Skeletal muscle satellite cell (primary cell): ENCODE measurements around the gene CD151.
A peak's percentile ranks its signal among the peaks of the same experiment; 100 is the strongest.

Experiments
- H3K27me3 ChIP-seq: 2 replicates; pipeline ENCODE4 v1.7.0; 2013; ENCODE audit warnings: low read length; ENCODE audit not compliant: control insufficient read depth, insufficient read depth
- H3K36me3 ChIP-seq: 2 replicates; pipeline ENCODE4 v1.7.0; 2013; ENCODE audit warnings: mild to moderate bottlenecking, control low read depth, low read length; ENCODE audit not compliant: insufficient read depth
- H3K4me1 ChIP-seq: 2 replicates; pipeline ENCODE4 v1.7.0; 2013; ENCODE audit warnings: low read length; ENCODE audit not compliant: control insufficient read depth, insufficient read depth
- H3K4me2 ChIP-seq: 2 replicates; pipeline ENCODE4 v1.7.0; 2013; ENCODE audit warnings: mild to moderate bottlenecking, low read length
- H3K4me3 ChIP-seq: 2 replicates; pipeline ENCODE4 v1.7.0; 2013; ENCODE audit warnings: low read length
- H3K9ac ChIP-seq: 2 replicates; pipeline ENCODE4 v1.7.0; 2013; ENCODE audit warnings: mild to moderate bottlenecking, low read depth, low read length, moderate library complexity
- H3K9me3 ChIP-seq: replicated peaks from 2 replicates; pipeline ENCODE4 v1.7.0; 2013; ENCODE audit warnings: mild to moderate bottlenecking, control low read depth, low read length

The CD151 gene

GRCh38 chr11:843818-844692 lies 11.3 kb downstream of the CD151 start:
- H3K9ac ChIP-seq, result peak overlapping the region; percentile 97
- no peaks in the 10 kb centered on the region for H3K9me3 ChIP-seq
- peak overlapping the region; percentile 98 for H3K4me3 ChIP-seq
- H3K27me3 ChIP-seq, result no peaks in the 10 kb centered on the region
- H3K4me1 ChIP-seq, result peaks cover 66% of the 10 kb centered on the region
- peaks cover 32% of the 10 kb centered on the region for H3K36me3 ChIP-seq
- peak overlapping the region; percentile 90 for H3K4me2 ChIP-seq

GRCh38 chr11:844693-845644 lies 12.2 kb downstream of the CD151 start:
- H3K9me3 ChIP-seq, result no peaks in the 10 kb centered on the region
- no peaks in the 10 kb centered on the region for H3K27me3 ChIP-seq
- peaks cover 61% of the 10 kb centered on the region for H3K4me1 ChIP-seq
- H3K36me3 ChIP-seq, result peaks cover 23% of the 10 kb centered on the region
- peak overlapping the region; percentile 97 for H3K9ac ChIP-seq
- peak overlapping the region; percentile 98 for H3K4me3 ChIP-seq
- peak overlapping the region; percentile 90 for H3K4me2 ChIP-seq

- Histone ChIP-seq H3K9me3 (no peaks in the 10 kb centered on the region), H3K4me3 (peak overlapping the region; percentile 98), H3K9ac (peak overlapping the region; percentile 97), H3K4me2 (peak overlapping the region; percentile 90), H3K36me3 (peaks cover 18% of the 10 kb centered on the region), H3K27me3 (no peaks in the 10 kb centered on the region), H3K4me1 (peaks cover 51% of the 10 kb centered on the region)
These were observed 13.2 kb downstream of the CD151 start for GRCh38 chr11:845872-846495.

- H3K36me3 ChIP-seq, result peaks cover 15% of the 10 kb centered on the region
- peak overlapping the region; percentile 97 for H3K9ac ChIP-seq
- H3K4me1 ChIP-seq, result peaks cover 49% of the 10 kb centered on the region
- peak overlapping the region; percentile 98 for H3K4me3 ChIP-seq
- H3K27me3 ChIP-seq, result no peaks in the 10 kb centered on the region
- H3K9me3 ChIP-seq, result no peaks in the 10 kb centered on the region
- H3K4me2 ChIP-seq, result peak overlapping the region; percentile 90
These were observed 13.8 kb downstream of the CD151 start for GRCh38 chr11:846496-847098.

- H3K4me3 ChIP-seq, result no peak overlapping the region
- no peaks in the 10 kb centered on the region for H3K27me3 ChIP-seq
- H3K9me3 ChIP-seq, result no peaks in the 10 kb centered on the region
- H3K4me1 ChIP-seq, result peaks cover 49% of the 10 kb centered on the region
- H3K4me2 ChIP-seq, result no peak overlapping the region
- H3K36me3 ChIP-seq, result peaks cover 15% of the 10 kb centered on the region
- no peak overlapping the region for H3K9ac ChIP-seq
These were observed 15.1 kb downstream of the CD151 start for GRCh38 chr11:847876-848275.

GRCh38 chr11:848380-848931 lies 15.7 kb downstream of the CD151 start:
- Histone ChIP-seq H3K9ac (no peak overlapping the region), H3K4me1 (peaks cover 49% of the 10 kb centered on the region)

GRCh38 chr11:849104-849824 lies 16.5 kb downstream of the CD151 start:
- Histone ChIP-seq H3K4me3 (peak overlapping the region; percentile 45), H3K9ac (no peak overlapping the region), H3K36me3 (peaks cover 15% of the 10 kb centered on the region), H3K4me1 (peaks cover 43% of the 10 kb centered on the region), H3K27me3 (no peaks in the 10 kb centered on the region), H3K4me2 (peak overlapping the region; percentile 75), H3K9me3 (no peaks in the 10 kb centered on the region)

More at GRCh38 chr11:848380-848931, 15.7 kb downstream of the CD151 start:
- H3K4me3 ChIP-seq, result no peak overlapping the region
- H3K4me2 ChIP-seq, result peak overlapping the region; percentile 75
- H3K9me3 ChIP-seq, result no peaks in the 10 kb centered on the region
- no peaks in the 10 kb centered on the region for H3K27me3 ChIP-seq
- peaks cover 15% of the 10 kb centered on the region for H3K36me3 ChIP-seq

GRCh38 chr11:849951-850774 lies 17.4 kb downstream of the CD151 start:
- no peaks in the 10 kb centered on the region for H3K9me3 ChIP-seq
- H3K4me3 ChIP-seq, result no peak overlapping the region
- H3K4me1 ChIP-seq, result peaks cover 35% of the 10 kb centered on the region
- H3K36me3 ChIP-seq, result peaks cover 15% of the 10 kb centered on the region
- H3K4me2 ChIP-seq, result peak overlapping the region; percentile 67
- H3K27me3 ChIP-seq, result no peaks in the 10 kb centered on the region
- no peak overlapping the region for H3K9ac ChIP-seq

- Histone ChIP-seq H3K27me3 (no peaks in the 10 kb centered on the region), H3K4me2 (no peak overlapping the region), H3K9ac (no peak overlapping the region), H3K4me3 (no peak overlapping the region), H3K4me1 (peaks cover 26% of the 10 kb centered on the region), H3K9me3 (no peaks in the 10 kb centered on the region), H3K36me3 (peaks cover 19% of the 10 kb centered on the region)
These were observed 18.3 kb downstream of the CD151 start for GRCh38 chr11:850775-851763.
